K562 (cell line): Measurements from ENCODE around the gene EVL.

ENCODE experiments used
- CTCF ChIP-seq, 3 experiments: IDR thresholded peaks in 2 of 3; conservative IDR thresholded peaks in 1 of 3; 2 replicates each; pipeline ENCODE4 v1.5.1; 2011 to 2012; ENCODE audit warnings: low read length in 3 of 3, mild to moderate bottlenecking in 3 of 3, control low read depth in 2 of 3, improper control_type of control experiment in 1 of 3, inconsistent platforms in 1 of 3, low read depth in 1 of 3, mixed read lengths in 1 of 3, moderate library complexity in 1 of 3; ENCODE audit not compliant: insufficient read depth in 2 of 3
- E2F6 ChIP-seq, 2 experiments: IDR thresholded peaks; 2 replicates each; pipeline ENCODE4 v1.6.1; 2011; ENCODE audit warnings: borderline replicate concordance in 1 of 2, control low read depth in 1 of 2, low read depth in 1 of 2, low read length in 1 of 2, mild to moderate bottlenecking in 1 of 2, mixed read lengths in 1 of 2, moderate library complexity in 1 of 2; ENCODE audit not compliant: insufficient read depth in 1 of 2, insufficient read length in 1 of 2, poor library complexity in 1 of 2, severe bottlenecking in 1 of 2; ENCODE audit errors: extremely low read depth in 1 of 2
- ETV6 ChIP-seq, 3 experiments: fragments of 150-350 bp in 1 of 3; sonication (generic) in 1 of 3; formaldehyde crosslinking in 1 of 3; IDR thresholded peaks; 2 replicates each; pipeline versions ENCODE4 v1.6.1 to v1.8.0; 2014 to 2022; ENCODE audit warnings: borderline replicate concordance in 2 of 3, low read depth in 2 of 3, antibody characterized with exemption in 1 of 3, low read length in 1 of 3, mild to moderate bottlenecking in 1 of 3, missing genetic modification reagents in 1 of 3
- HDAC8 ChIP-seq: fragments of 450-650 bp; IDR thresholded peaks from 2 replicates; pipeline ENCODE4 v1.6.1; 2016; ENCODE audit warnings: mild to moderate bottlenecking, missing genetic modification characterization, moderate library complexity, missing compliant biosample characterization
- POLR2A ChIP-seq: fragments of 450-650 bp; conservative IDR thresholded peaks from 2 replicates; pipeline ENCODE4 v1.6.1; 2016
- PREB ChIP-seq: sonication (generic); formaldehyde crosslinking; IDR thresholded peaks from 2 replicates; pipeline ENCODE4 v1.8.1; 2023; ENCODE audit warnings: mild to moderate bottlenecking, missing genetic modification reagents
- USF1 ChIP-seq: sonication (generic); formaldehyde crosslinking; IDR thresholded peaks from 2 replicates; pipeline ENCODE4 v1.9.0; 2022; ENCODE audit warnings: mild to moderate bottlenecking, missing genetic modification reagents
- ZNF23 ChIP-seq: fragments of 250-450 bp; sonication (Bioruptor Pico); IDR thresholded peaks from 2 replicates; pipeline ENCODE4 v1.4.0; 2020; ENCODE audit warnings: mild to moderate bottlenecking

GRCh38 chr14:100147691-100148464 lies 82.7 kb downstream of the EVL start:
- TF ChIP-seq E2F6 (IDR thresholded peaks at IDR 0.05; ENCODE audit: borderline replicate concordance in 1 of 2, extremely low read depth in 1 of 2, insufficient read depth in 1 of 2, insufficient read length in 1 of 2, low read depth in 1 of 2, low read length in 1 of 2, poor library complexity in 1 of 2, severe bottlenecking in 1 of 2) (no peak), PREB (CRISPR knock-in tag) (no peak), POLR2A (no peak), USF1 (CRISPR knock-in tag) (no peak), ZNF23 (CRISPR knock-in tag) (no peak), CTCF (IDR thresholded peaks at IDR 0.05 in 2 of 3, conservative IDR thresholded peaks at IDR 0.05 in 1 of 3; ENCODE audit: insufficient read depth in 2 of 3, low read depth in 1 of 3, low read length in 3 of 3) (no peak), HDAC8 (no peak), ETV6 (IDR thresholded peaks at IDR 0.05; ENCODE audit: borderline replicate concordance in 1 of 2, low read depth in 2 of 2, low read length in 1 of 2) (no peak), ETV6 (CRISPR knock-in tag; IDR thresholded peaks at IDR 0.05; ENCODE audit: borderline replicate concordance) (no peak)
